ENCODE measurements around the gene DAPP1. TPM values are rescaled to one million over a fixed set of nuclear protein-coding genes. Genes with fewer than 3 reads are reported as not detected.
A peak's percentile ranks its signal among the peaks of the same experiment; 100 is the strongest.

DAPP1 gene
- total RNA-seq, 2 experiments from 2014 or later = 8.3 to 9.1 TPM

GRCh38 chr4:99835942-99836341, 19.3 kb downstream of the DAPP1 start:
- Mint-ChIP-seq H3K4me1 (ENCODE audit: low read depth) (no peaks in the 10 kb centered on the region), H3K27ac (no peak overlapping the region), H3K9me3 (no peaks in the 10 kb centered on the region), H3K36me3 (ENCODE audit: low read depth) (peaks cover 54% of the 10 kb centered on the region), H3K4me3 (no peak overlapping the region), H3K27me3 (no peaks in the 10 kb centered on the region)
- ATAC-seq (ENCODE audit: poor library complexity) (no peak), DNase-seq (no peak)
- no peaks in the 10 kb centered on the region for H3K4me1 ChIP-seq (ENCODE audit: insufficient read depth, low read length)
- no peak overlapping the region for H3K27ac ChIP-seq (ENCODE audit: low read depth in 1 of 2, low read length in 2 of 2)
- intact Hi-C loops (cut with DNase I, micrococcal nuclease) = no loop called here
- CTCF ChIA-PET = no interaction called here
- no peaks in the 10 kb centered on the region for H3K27me3 ChIP-seq (ENCODE audit: control insufficient read depth in 1 of 2, insufficient read depth in 2 of 2, low read length in 2 of 2)
- H3K9me3 ChIP-seq (ENCODE audit: control insufficient read depth in 1 of 2, insufficient read depth in 1 of 2, low read length in 2 of 2) = no peaks in the 10 kb centered on the region
- H3K4me3 ChIP-seq (ENCODE audit: low read length) = no peak overlapping the region
- no peak for TF ChIP-seq CTCF (IDR thresholded peaks at IDR 0.05)
- peaks cover 37% of the 10 kb centered on the region for H3K36me3 ChIP-seq (ENCODE audit: insufficient read depth, low read length)
- POLR2A ChIA-PET = interaction anchor here (0.5 to 1.3 kb wide), 2 partner anchors 10 to 130 kb away, joined by 3 to 4 read pairs; no protein-coding TSS in a partner anchor

- no peaks in the 10 kb centered on the region for H3K9me3 ChIP-seq (ENCODE audit: control insufficient read depth in 1 of 2, insufficient read depth in 1 of 2, low read length in 2 of 2)
- H3K27me3 Mint-ChIP-seq = no peaks in the 10 kb centered on the region
- peaks cover 1% of the 10 kb centered on the region for H3K4me1 ChIP-seq (ENCODE audit: insufficient read depth, low read length)
- H3K36me3 ChIP-seq (ENCODE audit: insufficient read depth, low read length) = peaks cover 46% of the 10 kb centered on the region
- H3K9me3 Mint-ChIP-seq = no peaks in the 10 kb centered on the region
- H3K4me3 Mint-ChIP-seq = no peak overlapping the region
- ChIA-PET CTCF (no interaction called here), POLR2A (interaction anchor here (1.1 kb wide), 1 partner anchor 21 kb away, joined by 3 read pairs; no protein-coding TSS in a partner anchor)
- TF ChIP-seq CTCF (IDR thresholded peaks at IDR 0.05) = no peak
- H3K27me3 ChIP-seq (ENCODE audit: control insufficient read depth in 1 of 2, insufficient read depth in 2 of 2, low read length in 2 of 2) = no peaks in the 10 kb centered on the region
- peaks cover 80% of the 10 kb centered on the region for H3K36me3 Mint-ChIP-seq (ENCODE audit: low read depth)
- no peak for ATAC-seq (ENCODE audit: poor library complexity)
- H3K27ac Mint-ChIP-seq = no peak overlapping the region
- DNase-seq = no peak
- H3K4me1 Mint-ChIP-seq (ENCODE audit: low read depth) = no peaks in the 10 kb centered on the region
- intact Hi-C loops (cut with DNase I, micrococcal nuclease) = no loop called here
- no peak overlapping the region for H3K4me3 ChIP-seq (ENCODE audit: low read length)
- H3K27ac ChIP-seq (ENCODE audit: low read depth in 1 of 2, low read length in 2 of 2) = no peak overlapping the region
Measured at GRCh38 chr4:99838927-99839326, 22.3 kb downstream of the DAPP1 start.

DNA sequence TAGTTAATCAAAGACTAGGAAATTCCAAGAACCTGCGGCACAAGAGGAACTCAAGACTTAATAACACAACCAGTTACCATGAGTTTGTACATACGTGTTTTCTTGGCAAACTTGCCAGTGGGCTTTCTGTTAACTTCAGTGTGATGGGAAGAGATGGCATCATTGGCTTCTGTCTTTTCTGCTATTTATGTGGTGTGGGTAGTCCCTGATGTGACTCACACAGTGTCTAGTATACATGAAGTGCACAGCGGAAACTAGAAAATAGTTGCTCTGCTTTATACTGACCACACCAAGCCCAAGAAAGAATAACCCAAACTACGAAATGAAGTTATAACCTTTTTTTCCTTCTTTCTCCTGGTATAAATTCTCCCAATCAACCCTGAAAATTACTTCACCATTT, 24.5 kb downstream of the DAPP1 start:
- Histone ChIP-seq H3K4me1 (ENCODE audit: insufficient read depth, low read length) (peaks cover 10% of the 10 kb centered on the region), H3K4me3 (ENCODE audit: low read length) (no peak overlapping the region), H3K36me3 (ENCODE audit: insufficient read depth, low read length) (peaks cover 36% of the 10 kb centered on the region), H3K27ac (ENCODE audit: low read depth in 1 of 2, low read length in 2 of 2) (no peak overlapping the region), H3K9me3 (ENCODE audit: control insufficient read depth in 1 of 2, insufficient read depth in 1 of 2, low read length in 2 of 2) (no peaks in the 10 kb centered on the region), H3K27me3 (ENCODE audit: control insufficient read depth in 1 of 2, insufficient read depth in 2 of 2, low read length in 2 of 2) (no peaks in the 10 kb centered on the region)
- CTCF ChIA-PET = no interaction called here
- intact Hi-C loops (cut with DNase I, micrococcal nuclease) = loop anchor here in 1 of 2 experiments (5.0 kb wide), 1 partner anchor 41 kb away; no protein-coding TSS in a partner anchor
- Mint-ChIP-seq H3K4me3 (no peak overlapping the region), H3K36me3 (ENCODE audit: low read depth) (peaks cover 62% of the 10 kb centered on the region), H3K9me3 (no peaks in the 10 kb centered on the region), H3K4me1 (ENCODE audit: low read depth) (peaks cover 16% of the 10 kb centered on the region), H3K27ac (peak overlapping the region; percentile 18), H3K27me3 (no peaks in the 10 kb centered on the region)
- POLR2A ChIA-PET = no interaction called here
- ATAC-seq (ENCODE audit: poor library complexity) = no peak
- no peak for TF ChIP-seq CTCF (IDR thresholded peaks at IDR 0.05)
- no peak for DNase-seq
